Body of pancreas (tissue), 4 donors: ENCODE data around the gene M1AP. TPM values are rescaled to one million over a fixed set of nuclear protein-coding genes. Genes with fewer than 3 reads are reported as not detected.

Experiments
- ATAC-seq: fragments of 150-250 bp; one replicate; pipeline ENCODE4 v1.9.1; 2016
- DNase-seq, 4 donors: peaks; one replicate each; pipeline ENCODE4 v3.0.0-alpha.2; 2019
- H3K27ac ChIP-seq, 4 donors: fragments of 200-600 bp; sonication (generic); 1 replicate in 3 of 4; 2 replicates in 1 of 4; pipeline versions ENCODE4 v1.5.1 to v1.6.1; 2016 to 2019; ENCODE audit warnings: mild to moderate bottlenecking in 1 of 4, mixed read lengths in 1 of 4, moderate library complexity in 1 of 4
- H3K27me3 ChIP-seq, 2 donors: fragments of 200-600 bp; sonication (generic); one replicate each; pipeline ENCODE4 v1.6.0; 2016; ENCODE audit warnings: mild to moderate bottlenecking in 1 of 2
- H3K36me3 ChIP-seq, 2 donors: fragments of 200-600 bp; sonication (generic); replicated peaks in 1 of 2; 2 replicates each; pipeline ENCODE4 v1.5.1; 2016; ENCODE audit warnings: low read depth in 2 of 2; ENCODE audit not compliant: insufficient read depth in 1 of 2
- H3K4me1 ChIP-seq: fragments of 200-600 bp; sonication (generic); one replicate; pipeline ENCODE4 v1.6.0; 2016
- H3K4me3 ChIP-seq, 2 donors: fragments of 200-600 bp; sonication (generic); 1 replicate in 1 of 2; 2 replicates in 1 of 2; pipeline ENCODE4 v1.5.1; 2016 to 2019
- H3K9me3 ChIP-seq, 3 donors: fragments of 200-600 bp; sonication (generic); 1 replicate in 2 of 3; 2 replicates in 1 of 3; pipeline ENCODE4 v1.5.1; 2016
- POLR2A ChIP-seq, 3 donors: fragments of 450-650 bp; IDR thresholded peaks; one replicate each; pipeline ENCODE4 v1.6.1; 2016; ENCODE audit warnings: antibody characterized with exemption in 3 of 3, mild to moderate bottlenecking in 2 of 3
- WGBS, 2 donors: methylation state at CpG; one replicate each; pipeline ENCODE4 v1.1.5; 2017; 5-methylcytosine and 5-hydroxymethylcytosine counted together
- intact Hi-C: fragments of 100-400 bp; cut with DNase I; formaldehyde crosslinking; loops from one replicate; pipeline ENCODE4 v1.15.1; 2023
- total RNA-seq, 2 donors: library from RNA; depleted of rRNA; stranded (reverse); fragments of >200 nt; gene quantifications; one replicate each; pipeline ENCODE4 v1.1.0, GENCODE V29; 2016
- TF ChIP-seq, protein P1 (sequence below), 7 experiments: fragments of 450-650 bp in 4 of 7; fragments of 200-600 bp in 3 of 7; sonication (generic) in 3 of 7; IDR thresholded peaks; one replicate each; pipeline ENCODE4 v1.5.1; 2016 to 2019; ENCODE audit warnings: antibody characterized with exemption in 7 of 7

M1AP gene
- total RNA-seq, 2 donors from 2014 or later = not detected

GRCh38 chr2:74522516-74522915 is 125.6 kb downstream of the M1AP start:
- Histone ChIP-seq H3K27ac (no peak overlapping the region), H3K4me1 (no peaks in the 10 kb centered on the region), H3K36me3 (peaks cover 0 to 4% of the 10 kb centered on the region in 2 donors), H3K4me3 (no peak overlapping the region), H3K27me3 (peaks cover 0 to 17% of the 10 kb centered on the region in 2 donors), H3K9me3 (no peaks in the 10 kb centered on the region)
- ATAC-seq (no peak), DNase-seq (no peak)
- TF ChIP-seq, protein P1, sequence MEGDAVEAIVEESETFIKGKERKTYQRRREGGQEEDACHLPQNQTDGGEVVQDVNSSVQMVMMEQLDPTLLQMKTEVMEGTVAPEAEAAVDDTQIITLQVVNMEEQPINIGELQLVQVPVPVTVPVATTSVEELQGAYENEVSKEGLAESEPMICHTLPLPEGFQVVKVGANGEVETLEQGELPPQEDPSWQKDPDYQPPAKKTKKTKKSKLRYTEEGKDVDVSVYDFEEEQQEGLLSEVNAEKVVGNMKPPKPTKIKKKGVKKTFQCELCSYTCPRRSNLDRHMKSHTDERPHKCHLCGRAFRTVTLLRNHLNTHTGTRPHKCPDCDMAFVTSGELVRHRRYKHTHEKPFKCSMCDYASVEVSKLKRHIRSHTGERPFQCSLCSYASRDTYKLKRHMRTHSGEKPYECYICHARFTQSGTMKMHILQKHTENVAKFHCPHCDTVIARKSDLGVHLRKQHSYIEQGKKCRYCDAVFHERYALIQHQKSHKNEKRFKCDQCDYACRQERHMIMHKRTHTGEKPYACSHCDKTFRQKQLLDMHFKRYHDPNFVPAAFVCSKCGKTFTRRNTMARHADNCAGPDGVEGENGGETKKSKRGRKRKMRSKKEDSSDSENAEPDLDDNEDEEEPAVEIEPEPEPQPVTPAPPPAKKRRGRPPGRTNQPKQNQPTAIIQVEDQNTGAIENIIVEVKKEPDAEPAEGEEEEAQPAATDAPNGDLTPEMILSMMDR (IDR thresholded peaks at IDR 0.05) = no peak
- 57 to 66% methylated on average over 3 of the region's 3 CpGs for WGBS, 2 donors
- intact Hi-C loops = no loop called here

DNA sequence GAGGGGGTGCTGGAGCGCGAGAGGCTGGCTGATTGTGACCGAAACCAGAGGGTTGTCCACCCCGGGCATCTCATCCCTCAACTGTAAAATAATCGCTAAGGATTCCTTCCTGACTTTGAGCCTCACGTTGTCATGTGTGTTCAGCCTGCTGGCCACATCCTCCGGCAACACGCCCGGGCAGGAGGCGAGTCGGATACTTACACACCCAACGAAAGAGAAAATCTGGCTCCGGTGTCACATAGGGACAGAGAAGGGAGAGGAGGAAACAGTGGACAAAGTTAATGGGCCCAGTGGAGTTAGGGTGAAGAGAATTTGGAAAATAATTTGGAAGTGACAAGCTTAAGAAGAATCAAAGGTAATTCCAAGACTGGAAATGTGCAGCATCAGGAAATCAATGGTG is 131.5 kb downstream of the M1AP start:
- WGBS, 2 donors = 60 to 68% methylated on average over 13 of the region's 13 CpGs
- H3K27ac ChIP-seq = no peak overlapping the region
- peaks cover 0 to 67% of the 10 kb centered on the region in 2 donors for H3K27me3 ChIP-seq
- peaks cover 39% of the 10 kb centered on the region for H3K4me1 ChIP-seq
- DNase-seq (no peak), ATAC-seq (no peak)
- H3K4me3 ChIP-seq = no peak overlapping the region
- intact Hi-C loops = no loop called here
- TF ChIP-seq, protein P1 (IDR thresholded peaks at IDR 0.05) = no peak
- TF ChIP-seq POLR2A (IDR thresholded peaks at IDR 0.05) = no peak
- H3K36me3 ChIP-seq = no peaks in the 10 kb centered on the region
- no peaks in the 10 kb centered on the region for H3K9me3 ChIP-seq

GRCh38 chr2:74515981-74516633 is 132.0 kb downstream of the M1AP start:
- TF ChIP-seq, protein P1 (IDR thresholded peaks at IDR 0.05) = no peak
- TF ChIP-seq POLR2A (IDR thresholded peaks at IDR 0.05) = no peak
- no peaks in the 10 kb centered on the region for H3K9me3 ChIP-seq
- no peak overlapping the region for H3K27ac ChIP-seq
- H3K4me3 ChIP-seq = no peak overlapping the region
- H3K4me1 ChIP-seq = peaks cover 39% of the 10 kb centered on the region
- DNase-seq (peak; percentile 58 to 73 (median 66)), ATAC-seq (peak; percentile 82)
- H3K36me3 ChIP-seq = no peaks in the 10 kb centered on the region
- WGBS, 2 donors = 4 to 10% methylated on average over 11 to 72 of the region's 72 CpGs
- intact Hi-C loops = no loop called here
- peaks cover 0 to 69% of the 10 kb centered on the region in 2 donors for H3K27me3 ChIP-seq

- intact Hi-C loops = no loop called here
- WGBS, 2 donors = 7 to 11% methylated on average over 9 to 40 of the region's 60 CpGs
- H3K27me3 ChIP-seq = peaks cover 0 to 76% of the 10 kb centered on the region in 2 donors
Measured at GRCh38 chr2:74515271-74515980, 132.7 kb downstream of the M1AP start.

More at GRCh38 chr2:74515271-74515980, 132.7 kb downstream of the M1AP start:
- DNase-seq (no peak), ATAC-seq (peak; percentile 50)
- Histone ChIP-seq H3K4me1 (peaks cover 39% of the 10 kb centered on the region), H3K27ac (no peak overlapping the region), H3K36me3 (no peaks in the 10 kb centered on the region), H3K9me3 (no peaks in the 10 kb centered on the region), H3K4me3 (no peak overlapping the region)
- TF ChIP-seq, protein P1 (IDR thresholded peaks at IDR 0.05) = no peak
- TF ChIP-seq POLR2A (IDR thresholded peaks at IDR 0.05) = no peak
